Astrocyte (in vitro differentiated cells and primary cell): ENCODE measurements around the gene ZNF764. TPM values are rescaled to one million over a fixed set of nuclear protein-coding genes. Genes with fewer than 3 reads are reported as not detected.

ENCODE experiments used
- DNase-seq: peaks from one replicate; pipeline ENCODE4 v3.0.0-alpha.2; 2010; ENCODE audit warnings: low read depth
- FAIRE-seq: peaks from 2 replicates; lab custom pipeline; 2011; peaks lifted over from hg19 to GRCh38; lab: Jason Lieb, UNC
- H2AFZ ChIP-seq: 2 replicates; pipeline ENCODE4 v1.6.0; 2012; ENCODE audit warnings: low read depth, low read length, inconsistent platforms
- H3K27ac ChIP-seq: 2 replicates; pipeline ENCODE4 v1.5.1; 2011; ENCODE audit warnings: low read depth, low read length, inconsistent platforms
- H3K27me3 ChIP-seq: 2 replicates; pipeline ENCODE4 v1.6.0; 2011; ENCODE audit warnings: low read length, inconsistent platforms; ENCODE audit not compliant: insufficient read depth
- H3K36me3 ChIP-seq: 2 replicates; pipeline ENCODE4 v1.5.1; 2011; ENCODE audit warnings: low read length, inconsistent platforms; ENCODE audit not compliant: insufficient read depth
- H3K4me1 ChIP-seq: 2 replicates; pipeline ENCODE4 v1.5.1; 2011; ENCODE audit warnings: low read length, inconsistent platforms; ENCODE audit not compliant: insufficient read depth
- H3K4me2 ChIP-seq: 2 replicates; pipeline ENCODE4 v1.6.0; 2012; ENCODE audit warnings: low read length, inconsistent platforms
- H3K4me3 ChIP-seq: 2 replicates; pipeline ENCODE4 v1.5.1; 2011; ENCODE audit warnings: low read depth, mild to moderate bottlenecking, low read length, inconsistent platforms; ENCODE audit not compliant: insufficient read depth
- H3K79me2 ChIP-seq: 2 replicates; pipeline ENCODE4 v1.6.0; 2012; ENCODE audit warnings: mild to moderate bottlenecking, low read length, inconsistent platforms; ENCODE audit not compliant: insufficient read depth
- H3K9ac ChIP-seq: 2 replicates; pipeline ENCODE4 v1.6.0; 2012; ENCODE audit warnings: mild to moderate bottlenecking, low read length, inconsistent platforms
- H3K9me3 ChIP-seq: 2 replicates; pipeline ENCODE4 v1.5.1; 2012; ENCODE audit warnings: low read depth, mild to moderate bottlenecking, low read length, inconsistent platforms; ENCODE audit not compliant: insufficient read depth
- H4K20me1 ChIP-seq: 2 replicates; pipeline ENCODE4 v1.6.0; 2012; ENCODE audit warnings: low read length, inconsistent platforms; ENCODE audit not compliant: insufficient read depth
- H3K27ac Mint-ChIP-seq: one replicate; pipeline ENCODE4 v1.8.0; 2021; ENCODE audit warnings: mild to moderate bottlenecking, mixed read lengths; ENCODE audit not compliant: unreplicated experiment
- H3K27me3 Mint-ChIP-seq: one replicate; pipeline ENCODE4 v1.8.0; 2021; ENCODE audit warnings: low read depth, mixed read lengths; ENCODE audit not compliant: unreplicated experiment
- H3K36me3 Mint-ChIP-seq: one replicate; pipeline ENCODE4 v1.8.0; 2021; ENCODE audit warnings: low read depth, mixed read lengths; ENCODE audit not compliant: unreplicated experiment
- H3K4me1 Mint-ChIP-seq: one replicate; pipeline ENCODE4 v1.8.0; 2021; ENCODE audit warnings: low read depth, mixed read lengths; ENCODE audit not compliant: unreplicated experiment
- H3K4me3 Mint-ChIP-seq: one replicate; pipeline ENCODE4 v1.8.0; 2021; ENCODE audit warnings: mild to moderate bottlenecking, moderate library complexity, mixed read lengths; ENCODE audit not compliant: unreplicated experiment
- H3K9me3 Mint-ChIP-seq: one replicate; pipeline ENCODE4 v1.8.0; 2021; ENCODE audit warnings: mild to moderate bottlenecking, mixed read lengths; ENCODE audit not compliant: unreplicated experiment
- CTCF ChIP-seq: IDR thresholded peaks from 2 replicates; pipeline ENCODE4 v1.5.1; 2011; ENCODE audit warnings: low read depth, mild to moderate bottlenecking, inconsistent platforms, low read length, moderate library complexity; ENCODE audit not compliant: insufficient read depth
- EZH2 ChIP-seq: IDR thresholded peaks from 2 replicates; pipeline ENCODE4 v1.6.1; 2012; ENCODE audit warnings: mild to moderate bottlenecking, low read length, inconsistent platforms; ENCODE audit not compliant: insufficient read depth
- microRNA-seq: library from miRNA; unstranded; fragments of <30 nt; microRNA quantifications from one replicate; pipeline ENCODE4 v1.2.0, GENCODE V29; 2020
- total RNA-seq: library from RNA; stranded (reverse); gene quantifications from 2 replicates; pipeline ENCODE4 v1.2.1, GENCODE V29; 2021

Gene ZNF764
- total RNA-seq, 1 donor from 2014 or later: 8.5 TPM

GRCh38 chr16:30509081-30509765 is 49.0 kb downstream of the ZNF764 start:
- no peaks in the 10 kb centered on the region for H3K27me3 ChIP-seq
- TF ChIP-seq EZH2 (no peak), CTCF (no peak)
- H3K4me1 ChIP-seq: no peaks in the 10 kb centered on the region
- DNase-seq (no peak), FAIRE-seq (no peak)
- H3K36me3 ChIP-seq: no peaks in the 10 kb centered on the region
- no peak overlapping the region for H3K4me2 ChIP-seq
- Mint-ChIP-seq H3K36me3 (no peaks in the 10 kb centered on the region), H3K9me3 (peaks cover 2% of the 10 kb centered on the region), H3K27ac (no peak overlapping the region), H3K4me1 (no peaks in the 10 kb centered on the region), H3K27me3 (peaks cover 35% of the 10 kb centered on the region), H3K4me3 (no peak overlapping the region)
- H4K20me1 ChIP-seq: no peaks in the 10 kb centered on the region
- no peaks in the 10 kb centered on the region for H3K9me3 ChIP-seq
- H2AFZ ChIP-seq: no peak overlapping the region
- H3K27ac ChIP-seq: no peak overlapping the region
- H3K4me3 ChIP-seq: no peak overlapping the region
- no peak overlapping the region for H3K9ac ChIP-seq
- H3K79me2 ChIP-seq: no peaks in the 10 kb centered on the region

Small RNAs within 50 kb of the gene (microRNA-seq; reads per million reads assigned to microRNA genes)
- not detected for gene MIR4518

Other genes with a start within 250 kb of the ZNF764 start
- gene CD2BP2, start 203.1 kb downstream of the ZNF764 start, total RNA-seq: 58.8 TPM in 2 replicates
- 50.3 and 50.8 TPM in 2 replicates for gene TBC1D10B, start 187.9 kb downstream of the ZNF764 start, total RNA-seq
- not detected in 2 replicates for gene MYL11, start 183.6 kb downstream of the ZNF764 start, total RNA-seq
- 0.48 and 0.96 TPM in 2 replicates for gene SEPTIN1, start 175.8 kb downstream of the ZNF764 start, total RNA-seq
- 16.0 and 19.5 TPM in 2 replicates for gene ZNF48, start 163.0 kb downstream of the ZNF764 start, total RNA-seq
- 13.9 and 15.5 TPM in 2 replicates for gene ZNF771, start 150.8 kb downstream of the ZNF764 start, total RNA-seq
- gene DCTPP1, start 128.3 kb downstream of the ZNF764 start, total RNA-seq: 31.0 and 36.5 TPM in 2 replicates
- gene SEPHS2, start 112.5 kb downstream of the ZNF764 start, total RNA-seq: 37.0 and 38.2 TPM in 2 replicates
- 0.23 TPM in 1 of 2 replicates, not detected in the other for gene ITGAL, start 85.6 kb downstream of the ZNF764 start, total RNA-seq
- gene ZNF768, start 31.8 kb downstream of the ZNF764 start, total RNA-seq: 23.1 and 26.6 TPM in 2 replicates
- 5.2 and 6.6 TPM in 2 replicates for gene ZNF747, start 23.5 kb downstream of the ZNF764 start, total RNA-seq
- 5.4 and 5.9 TPM in 2 replicates for gene ZNF688, start 13.3 kb upstream of the ZNF764 start, total RNA-seq
- gene ZNF785, start 27.3 kb upstream of the ZNF764 start, total RNA-seq: 9.3 and 9.7 TPM in 2 replicates
- 7.5 and 7.9 TPM in 2 replicates for gene ZNF689, start 52.0 kb upstream of the ZNF764 start, total RNA-seq
- 27.3 and 32.1 TPM in 2 replicates for gene PRR14, start 92.6 kb upstream of the ZNF764 start, total RNA-seq
- 69.3 and 75.0 TPM in 2 replicates for gene FBRS, start 100.1 kb upstream of the ZNF764 start, total RNA-seq
- 48.2 and 50.4 TPM in 2 replicates for gene SRCAP, start 140.8 kb upstream of the ZNF764 start, total RNA-seq
- gene PHKG2, start 190.1 kb upstream of the ZNF764 start, total RNA-seq: 31.1 and 34.2 TPM in 2 replicates
- 4.0 and 4.1 TPM in 2 replicates for gene CFAP119, start 203.7 kb upstream of the ZNF764 start, total RNA-seq
- gene RNF40, start 203.9 kb upstream of the ZNF764 start, total RNA-seq: 85.4 and 94.6 TPM in 2 replicates
- 17.4 and 17.6 TPM in 2 replicates for gene ZNF629, start 228.8 kb upstream of the ZNF764 start, total RNA-seq